Pons (tissue), 1 donor: ENCODE data around the gene FAHD2A.
"Not testable (repeated sequence)": the region's sequence is repeated elsewhere in the genome, so short reads cannot be mapped to it uniquely, and the experiment has no call there.

Experiments
- DNase-seq: peaks from one replicate; pipeline ENCODE4 v3.0.0-alpha.2; 2016; ENCODE audit warnings: low spot score

Gene FAHD2A

GRCh38 chr2:95376311-95377215 lies 25.9 kb upstream of the FAHD2A start:
- DNase-seq, result no peak

- DNase-seq, result no peak
Observed at GRCh38 chr2:95377216-95378123, 25.0 kb upstream of the FAHD2A start.

GRCh38 chr2:95378281-95378680 lies 24.2 kb upstream of the FAHD2A start:
- not testable (repeated sequence) for DNase-seq

GRCh38 chr2:95379371-95379831 lies 23.1 kb upstream of the FAHD2A start:
- DNase-seq, result no peak

GRCh38 chr2:95380280-95380679 lies 22.2 kb upstream of the FAHD2A start:
- no peak for DNase-seq

GRCh38 chr2:95380731-95381130 lies 21.8 kb upstream of the FAHD2A start:
- no peak for DNase-seq

- no peak for DNase-seq
Observed at GRCh38 chr2:95381212-95382191, 21.0 kb upstream of the FAHD2A start.

GRCh38 chr2:95382192-95382591 lies 20.3 kb upstream of the FAHD2A start:
- no peak for DNase-seq

GRCh38 chr2:95382686-95383634 lies 19.5 kb upstream of the FAHD2A start:
- DNase-seq, result no peak

- no peak for DNase-seq
Observed at GRCh38 chr2:95383635-95384027, 18.9 kb upstream of the FAHD2A start.

- DNase-seq, result no peak
Observed at GRCh38 chr2:95384854-95385569, 17.5 kb upstream of the FAHD2A start.

- DNase-seq, result no peak
Observed at GRCh38 chr2:95385570-95385984, 16.9 kb upstream of the FAHD2A start.

- DNase-seq, result no peak
Observed at GRCh38 chr2:95386031-95386430, 16.5 kb upstream of the FAHD2A start.

GRCh38 chr2:95387358-95387757 lies 15.2 kb upstream of the FAHD2A start:
- DNase-seq, result no peak

GRCh38 chr2:95388091-95388692 lies 14.3 kb upstream of the FAHD2A start:
- no peak for DNase-seq

GRCh38 chr2:95388856-95389244 lies 13.7 kb upstream of the FAHD2A start:
- no peak for DNase-seq

GRCh38 chr2:95389245-95390119 lies 13.0 kb upstream of the FAHD2A start:
- peak; percentile 17 for DNase-seq

- no peak for DNase-seq
Observed at GRCh38 chr2:95390272-95390880, 12.1 kb upstream of the FAHD2A start.
